Measurements from ENCODE around the gene MSX1.
A peak's percentile ranks its signal among the peaks of the same experiment; 100 is the strongest.

- peak; percentile 79 for TF ChIP-seq CTCF (conservative IDR thresholded peaks at IDR 0.05; ENCODE audit: low read length)
- TF ChIP-seq EZH2phosphoT487 (IDR thresholded peaks at IDR 0.05; ENCODE audit: borderline replicate concordance, low read depth, low read length), result no peak
Measured at GRCh38 chr4:4880492-4880891, 21.0 kb downstream of the MSX1 start.
